GM19397 (cell line): Measurements from ENCODE around the gene MAMLD1.

ENCODE experiments used
- ATAC-seq: cut with Tn5 transposase; IDR thresholded peaks from one replicate; pipeline ENCODE4 v1.9.1; 2021; ENCODE audit warnings: mild to moderate bottlenecking, moderate library complexity; ENCODE audit not compliant: unreplicated experiment

MAMLD1 gene

GRCh38 chrX:150352581-150352980 lies 10.5 kb upstream of the MAMLD1 start:
- ATAC-seq: no peak

GRCh38 chrX:150355913-150356312 lies 7.2 kb upstream of the MAMLD1 start:
- ATAC-seq: no peak

- ATAC-seq: no peak
Measured at GRCh38 chrX:150357790-150358189, 5.3 kb upstream of the MAMLD1 start.

GRCh38 chrX:150358651-150359050 lies 4.5 kb upstream of the MAMLD1 start:
- ATAC-seq: no peak

GRCh38 chrX:150360331-150360730 lies 2.8 kb upstream of the MAMLD1 start:
- ATAC-seq: no peak

GRCh38 chrX:150361070-150361776 lies 1.9 kb upstream of the MAMLD1 start:
- ATAC-seq: no peak

- ATAC-seq: no peak
Measured at GRCh38 chrX:150361777-150362351, 1.3 kb upstream of the MAMLD1 start.

- ATAC-seq: no peak
Measured at GRCh38 chrX:150363561-150364346, 637 bp downstream of the MAMLD1 start.

GRCh38 chrX:150364347-150365050 lies 1.4 kb downstream of the MAMLD1 start:
- ATAC-seq: no peak

- ATAC-seq: no peak
Measured at GRCh38 chrX:150365051-150365989, 2.2 kb downstream of the MAMLD1 start.

- ATAC-seq: no peak
Measured at GRCh38 chrX:150365990-150366911, 3.1 kb downstream of the MAMLD1 start.

GRCh38 chrX:150366951-150367545 lies 3.9 kb downstream of the MAMLD1 start:
- no peak for ATAC-seq

- no peak for ATAC-seq
Measured at GRCh38 chrX:150370589-150371312, 7.6 kb downstream of the MAMLD1 start.

- ATAC-seq: no peak
Measured at GRCh38 chrX:150371877-150372276, 8.8 kb downstream of the MAMLD1 start.

- ATAC-seq: no peak
Measured at GRCh38 chrX:150372280-150372679, 9.2 kb downstream of the MAMLD1 start.

GRCh38 chrX:150372756-150373155 lies 9.6 kb downstream of the MAMLD1 start:
- ATAC-seq: no peak

GRCh38 chrX:150375243-150375770 lies 12.2 kb downstream of the MAMLD1 start:
- ATAC-seq: no peak

GRCh38 chrX:150377005-150377404 lies 13.9 kb downstream of the MAMLD1 start:
- no peak for ATAC-seq
